ENCODE results near the gene CDKN2B.
"Not testable (repeated sequence)": the region's sequence is repeated elsewhere in the genome, so short reads cannot be mapped to it uniquely, and the experiment has no call there.

Gene CDKN2B

GRCh38 chr9:22008717-22009505, at the start of gene CDKN2B:
Gene CDKN2B (minus strand): TSS chr9:22009305. CDS start chr9:22008953, 352 bp downstream.
- peak; percentile 74 for DNase-seq

DNA sequence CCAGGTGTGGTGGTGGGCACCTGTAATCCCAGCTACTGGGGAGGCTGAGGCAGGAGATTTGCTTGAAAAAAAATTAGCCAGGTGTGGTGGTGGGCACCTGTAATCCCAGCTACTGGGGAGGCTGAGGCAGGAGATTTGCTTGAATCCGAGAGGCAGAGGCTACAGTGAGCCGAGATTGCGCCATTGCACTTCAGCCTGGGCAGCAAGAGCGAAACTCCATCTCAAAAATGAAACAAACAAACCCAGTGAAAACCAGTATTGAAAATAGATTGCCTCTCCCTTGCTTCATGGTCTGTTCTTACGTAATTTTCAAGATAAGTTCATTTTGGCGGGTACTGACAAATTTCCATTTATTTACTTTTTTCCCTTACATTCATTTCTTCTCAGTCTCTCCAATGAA, 48.9 kb upstream of the CDKN2B start:
- not testable (repeated sequence) for DNase-seq

- no peak for DNase-seq
Measured at GRCh38 chr9:22056402-22056801, 47.3 kb upstream of the CDKN2B start.

GRCh38 chr9:22055090-22055489, 46.0 kb upstream of the CDKN2B start:
- DNase-seq, result no peak

GRCh38 chr9:22054529-22054928, 45.4 kb upstream of the CDKN2B start:
- no peak for DNase-seq

DNA sequence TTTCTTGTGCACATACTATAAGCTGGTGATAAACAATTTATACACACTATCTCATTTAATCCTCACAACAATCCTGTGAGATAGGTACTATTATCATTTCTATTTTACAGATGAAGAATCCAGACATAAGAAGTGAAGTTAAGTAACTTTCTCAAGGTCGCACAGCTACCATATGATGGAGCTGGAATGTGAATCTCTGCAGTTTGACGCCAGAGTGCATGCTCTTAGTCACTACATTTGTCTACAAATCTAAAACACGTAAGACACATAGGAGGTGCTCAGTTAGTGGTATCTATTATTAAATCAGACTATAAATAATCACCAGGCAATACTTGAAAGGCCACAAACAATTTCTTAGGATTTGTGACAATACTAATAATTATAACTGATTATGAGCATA, 45.0 kb upstream of the CDKN2B start:
- no peak for DNase-seq

GRCh38 chr9:22053178-22053577, 44.1 kb upstream of the CDKN2B start:
- no peak for DNase-seq

- peak; percentile 68 for DNase-seq
Measured at GRCh38 chr9:22052376-22052945, 43.4 kb upstream of the CDKN2B start.

DNA sequence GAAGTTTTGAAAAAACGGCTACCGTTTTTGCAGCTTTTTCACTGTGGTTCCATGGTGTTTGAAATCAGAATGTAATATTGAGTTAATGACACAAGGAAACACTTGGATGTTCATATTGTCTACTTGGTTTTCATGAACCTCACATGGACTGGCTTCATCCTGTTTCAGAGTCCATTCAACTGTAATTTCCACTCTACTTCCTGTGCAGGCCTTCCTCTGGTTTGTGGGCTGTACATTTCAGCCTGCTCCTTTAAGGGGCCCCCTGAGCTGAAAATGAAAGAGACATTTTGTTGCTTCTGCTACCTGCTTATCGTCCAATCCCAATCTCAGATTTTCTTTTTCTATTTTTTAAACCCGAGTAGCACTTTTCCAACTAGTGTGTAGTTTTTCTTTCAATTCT, 41.8 kb upstream of the CDKN2B start:
- no peak for DNase-seq

GRCh38 chr9:22049411-22049810, 40.3 kb upstream of the CDKN2B start:
- no peak for DNase-seq

DNA sequence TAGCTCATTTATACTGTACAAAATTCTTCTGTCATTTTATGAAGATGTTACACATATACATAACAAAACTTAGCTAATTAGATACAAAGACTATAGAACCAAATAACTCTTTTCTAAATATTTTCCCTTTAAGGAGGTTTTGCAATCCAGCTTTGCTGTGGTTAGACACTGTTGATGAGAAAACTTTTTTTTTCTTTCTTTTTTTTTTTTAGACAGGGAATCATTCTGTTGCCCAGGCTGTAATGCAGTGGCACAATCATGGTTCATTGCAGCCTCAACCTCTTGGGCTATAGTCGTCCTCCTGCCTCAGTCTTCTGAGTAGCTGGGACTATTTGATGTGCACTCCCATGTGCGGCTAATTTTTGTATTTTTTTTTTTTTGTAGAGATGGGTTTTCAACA, 38.5 kb upstream of the CDKN2B start:
- no peak for DNase-seq

DNA sequence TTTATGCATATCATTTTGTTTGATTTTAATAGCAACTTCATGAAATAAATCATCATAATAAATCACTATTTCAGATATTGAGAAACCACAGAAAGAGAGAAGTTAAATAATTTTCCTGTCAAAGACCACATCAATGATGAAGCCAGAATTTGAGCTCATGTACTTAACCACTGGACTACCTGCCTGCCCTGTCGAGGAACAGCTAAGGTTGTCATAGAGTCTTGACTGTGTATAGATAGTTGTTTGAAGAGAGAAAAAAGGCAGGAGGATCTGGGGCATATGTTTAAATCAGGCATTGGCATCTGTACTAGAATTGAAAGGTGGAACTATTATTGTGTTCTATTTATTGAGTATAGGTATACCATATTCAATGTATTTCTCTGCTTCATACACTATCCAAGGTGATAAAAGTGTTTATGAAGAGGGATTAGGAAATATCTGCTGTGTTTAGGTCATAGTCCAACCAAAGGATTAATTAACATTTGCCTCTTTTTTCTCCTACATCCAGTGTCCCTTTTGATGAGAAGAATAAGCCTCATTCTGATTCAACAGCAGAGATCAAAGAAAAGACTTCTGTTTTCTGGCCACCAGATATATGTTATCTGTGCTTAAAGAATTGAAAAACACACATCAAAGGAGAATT, 37.3 kb upstream of the CDKN2B start:
- DNase-seq, result no peak

DNA sequence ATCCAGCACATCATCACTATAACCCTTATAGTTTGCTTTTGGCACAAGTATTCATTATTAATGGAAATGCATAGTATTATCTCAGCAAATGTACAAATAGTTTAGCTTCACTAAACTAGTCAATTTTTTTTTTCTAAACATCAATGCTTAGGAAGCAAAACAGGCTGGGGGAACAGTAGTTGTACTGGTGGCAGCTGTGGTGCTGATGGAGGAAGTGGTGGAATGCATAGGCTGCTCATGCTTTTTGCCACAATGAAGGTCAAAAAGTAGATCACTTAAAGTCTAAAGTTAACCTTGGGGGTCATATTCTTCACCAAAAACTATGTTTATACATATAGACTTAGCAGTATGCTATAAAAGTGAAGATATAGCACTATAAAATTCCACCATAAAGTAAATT, 36.3 kb upstream of the CDKN2B start:
- no peak for DNase-seq

- DNase-seq, result no peak
Measured at GRCh38 chr9:22044583-22044982, 35.5 kb upstream of the CDKN2B start.

- DNase-seq, result no peak
Measured at GRCh38 chr9:22043928-22044327, 34.8 kb upstream of the CDKN2B start.

GRCh38 chr9:22041775-22042174, 32.7 kb upstream of the CDKN2B start:
- no peak for DNase-seq

DNA sequence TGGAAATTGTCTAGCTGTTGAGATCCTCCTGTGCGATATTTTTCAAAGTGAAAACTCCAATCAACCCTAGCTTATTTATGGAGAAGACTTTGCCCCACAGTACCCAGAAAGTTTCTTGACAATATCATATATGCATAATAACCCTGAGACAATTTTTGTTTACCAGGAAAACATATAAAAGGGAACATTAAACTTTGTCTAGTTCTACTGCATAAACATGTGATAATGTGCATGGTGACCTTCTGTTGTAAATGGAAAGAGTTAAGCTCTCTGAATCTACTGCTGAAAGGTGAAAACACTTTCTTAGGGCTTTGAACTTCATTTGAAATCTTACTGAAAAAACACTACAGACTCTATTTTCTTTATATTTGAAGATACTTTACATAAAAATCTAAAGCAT, 32.2 kb upstream of the CDKN2B start:
- DNase-seq, result no peak

- DNase-seq, result no peak
Measured at GRCh38 chr9:22040760-22041159, 31.7 kb upstream of the CDKN2B start.

DNA sequence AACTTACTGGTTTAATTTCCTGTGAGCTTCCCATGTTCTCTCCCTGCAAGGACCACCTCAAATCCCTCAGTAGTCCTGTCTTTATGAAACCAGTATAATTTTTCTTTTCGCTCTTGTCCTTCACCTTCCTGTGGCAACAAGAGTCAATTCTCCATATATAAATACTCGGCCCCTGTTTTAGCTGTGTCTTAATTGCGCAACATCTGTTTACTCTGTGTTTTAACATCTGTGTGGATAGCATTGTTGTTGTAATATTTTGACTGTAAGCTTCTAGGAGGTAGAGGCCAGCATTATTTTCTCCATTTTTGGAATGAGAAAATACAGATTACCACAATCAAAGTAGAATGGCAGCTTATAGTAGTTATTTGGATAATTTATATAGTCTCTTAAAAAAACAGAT, 30.2 kb upstream of the CDKN2B start:
- no peak for DNase-seq

DNA sequence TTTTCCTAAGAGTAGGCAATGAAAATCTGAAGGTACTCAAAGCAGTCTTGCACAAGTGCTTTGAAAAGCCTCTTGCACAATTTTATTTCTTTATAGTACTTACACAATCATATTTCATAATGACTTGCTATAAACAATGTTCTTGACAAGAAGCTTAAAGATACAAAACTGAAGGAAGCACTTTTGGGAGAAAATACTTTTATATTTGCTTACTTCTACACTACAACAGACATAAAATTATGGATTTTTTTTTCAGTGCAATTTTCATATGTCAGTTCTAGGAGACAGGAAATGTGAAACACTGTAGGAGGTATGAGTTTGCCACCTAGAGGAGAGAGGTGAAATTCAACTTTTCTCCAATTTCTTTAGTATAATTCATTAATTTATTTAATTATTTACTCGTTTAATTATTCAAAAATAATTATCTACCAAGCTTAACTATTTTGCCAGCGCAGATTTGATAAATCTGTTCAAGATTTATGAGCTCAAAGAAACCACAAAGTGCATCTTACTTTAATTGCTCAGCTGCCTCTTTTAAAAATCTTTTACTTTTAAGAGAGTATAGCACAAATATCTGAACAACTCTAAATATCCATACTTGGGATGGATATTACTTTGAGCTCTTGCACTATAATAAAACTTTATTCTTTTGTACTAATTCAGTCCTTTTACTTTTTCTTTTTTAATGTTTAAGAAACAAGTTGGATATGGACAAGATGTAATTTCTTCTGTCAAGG, 29.0 kb upstream of the CDKN2B start:
- no peak for DNase-seq

DNA sequence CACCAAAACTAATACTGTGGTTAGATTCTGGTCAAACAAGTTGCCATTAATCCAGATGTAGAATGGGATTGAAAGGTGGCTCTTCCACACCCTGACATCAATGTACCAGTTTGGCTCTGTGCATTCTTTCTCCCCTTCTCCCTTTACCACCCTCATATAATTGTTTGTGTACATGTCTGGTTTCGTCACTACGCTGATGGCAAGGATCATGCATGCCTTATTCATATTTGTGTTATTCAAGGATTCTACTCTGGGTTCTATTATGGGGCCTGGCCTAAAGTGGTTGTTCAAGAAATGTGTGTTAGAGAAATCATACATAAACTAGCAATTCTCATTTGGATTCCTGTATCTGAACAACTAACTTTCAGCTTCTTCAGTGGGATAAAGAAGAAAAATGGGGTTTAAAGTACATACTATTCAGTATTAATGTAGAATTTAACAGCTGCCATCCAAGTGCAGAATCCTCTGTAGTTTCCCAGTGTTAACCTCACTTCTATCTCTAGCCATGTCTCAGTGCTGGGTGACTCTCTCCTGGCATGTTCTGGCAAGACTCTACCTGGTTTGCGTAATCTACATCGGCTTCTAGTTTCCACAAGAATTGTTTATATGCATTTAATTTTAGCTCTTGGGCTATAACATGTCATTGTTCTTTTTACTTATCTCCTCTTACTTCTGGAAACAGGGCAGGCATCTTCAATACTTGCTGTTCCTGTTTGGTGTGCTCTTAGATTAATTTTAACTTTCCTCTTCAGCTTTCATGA, 27.9 kb upstream of the CDKN2B start:
- no peak for DNase-seq

GRCh38 chr9:22035591-22036011, 26.5 kb upstream of the CDKN2B start:
- DNase-seq, result no peak

Data from stimulated activated CD4-positive, alpha-beta T cell treated with anti-CD3 and anti-CD28 coated beads, Interleukin-4, amount 100 ng/mL, for 24 hours (primary cell).